AG08395 (cell line): ENCODE results near the gene PTPRN2.
"Not testable (repeated sequence)": the region's sequence is repeated elsewhere in the genome, so short reads cannot be mapped to it uniquely, and the experiment has no call there.

ENCODE experiments used
- DNase-seq: peaks from one replicate; pipeline ENCODE4 v3.0.0; 2012; ENCODE audit warnings: mixed read lengths, low spot score

Gene PTPRN2

GRCh38 chr7:157992511-157993160 lies 595.0 kb downstream of the PTPRN2 start:
- no peak for DNase-seq

- no peak for DNase-seq
Observed at GRCh38 chr7:157991761-157992160, 595.9 kb downstream of the PTPRN2 start.

GRCh38 chr7:157991351-157991750 lies 596.3 kb downstream of the PTPRN2 start:
- no peak for DNase-seq

- DNase-seq = no peak
Observed at GRCh38 chr7:157990881-157991250, 596.8 kb downstream of the PTPRN2 start.

GRCh38 chr7:157990226-157990880 lies 597.3 kb downstream of the PTPRN2 start:
- DNase-seq = no peak

- no peak for DNase-seq
Observed at GRCh38 chr7:157989589-157989988, 598.0 kb downstream of the PTPRN2 start.

GRCh38 chr7:157987906-157988305 lies 599.7 kb downstream of the PTPRN2 start:
- no peak for DNase-seq

- DNase-seq = no peak
Observed at GRCh38 chr7:157986051-157986450, 601.6 kb downstream of the PTPRN2 start.

- no peak for DNase-seq
Observed at GRCh38 chr7:157985636-157986035, 602.0 kb downstream of the PTPRN2 start.

GRCh38 chr7:157984423-157985163 lies 603.0 kb downstream of the PTPRN2 start:
- DNase-seq = no peak

GRCh38 chr7:157983502-157984422 lies 603.9 kb downstream of the PTPRN2 start:
- no peak for DNase-seq

GRCh38 chr7:157981778-157982177 lies 605.8 kb downstream of the PTPRN2 start:
- DNase-seq = no peak

- DNase-seq = no peak
Observed at GRCh38 chr7:157980774-157981173, 606.8 kb downstream of the PTPRN2 start.

- not testable (repeated sequence) for DNase-seq
Observed at GRCh38 chr7:157980341-157980731, 607.3 kb downstream of the PTPRN2 start.

- no peak for DNase-seq
Observed at GRCh38 chr7:157979636-157980340, 607.8 kb downstream of the PTPRN2 start.

GRCh38 chr7:157978766-157979165 lies 608.9 kb downstream of the PTPRN2 start:
- no peak for DNase-seq

- no peak for DNase-seq
Observed at GRCh38 chr7:157977717-157978496, 609.7 kb downstream of the PTPRN2 start.

GRCh38 chr7:157977306-157977705 lies 610.3 kb downstream of the PTPRN2 start:
- DNase-seq = no peak

GRCh38 chr7:157976406-157976805 lies 611.2 kb downstream of the PTPRN2 start:
- no peak for DNase-seq
